K562 (cell line): ENCODE results near the gene MAP3K6. TPM values are rescaled to one million over a fixed set of nuclear protein-coding genes. Genes with fewer than 3 reads are reported as not detected.
A peak's percentile ranks its signal among the peaks of the same experiment; 100 is the strongest.

ENCODE experiments used
- ATAC-seq: fragments of 200-7000 bp; cut with Tn5 transposase; 3 replicates; pipeline ENCODE4 v1.9.1; 2020; ENCODE audit warnings: moderate library complexity
- BruUV-seq: library from RNA; stranded (reverse); fragments of 400-500 nt; replicated peaks from 2 replicates; lab custom pipeline; 2021; lab: Mats Ljungman, UMichigan
- CTCF ChIA-PET: fragments of 300-600 bp; formaldehyde crosslinking; extraction: SDS; loops from one replicate; lab custom pipeline; 2021; ENCODE audit warnings: low intra/inter-chr PET ratio; lab: Yijun Ruan, JAX
- POLR2A ChIA-PET: fragments of 300-600, 350-650 bp; sonication (Branson Sonifier 250); formaldehyde crosslinking; extraction: SDS; loops from one replicate; lab custom pipeline; 2021; ENCODE audit warnings: antibody characterized with exemption, inconsistent platforms; lab: Yijun Ruan, JAX
- DNase-seq, 4 experiments: peaks; one replicate each; pipeline versions ENCODE4 v3.0.0 to v3.0.0-alpha.2; 2011 to 2018; ENCODE audit warnings: low spot score in 3 of 4, mixed read lengths in 3 of 4; ENCODE audit errors: extremely low read depth in 1 of 4
- FAIRE-seq: peaks from 2 replicates; lab custom pipeline; 2011; peaks lifted over from hg19 to GRCh38; lab: Jason Lieb, UNC
- H2AFZ ChIP-seq: 2 replicates; pipeline ENCODE4 v1.6.0; 2011; ENCODE audit warnings: low read depth, low read length, control low read depth, inconsistent platforms
- H3K27ac ChIP-seq: fragments of 200-600 bp; 3 replicates; pipeline ENCODE4 v1.8.0; 2011; ENCODE audit warnings: low read depth, mild to moderate bottlenecking, control low read depth, inconsistent platforms, low read length, moderate library complexity, mixed read lengths; ENCODE audit errors: extremely low read depth
- H3K27me3 ChIP-seq, 2 experiments: fragments of 300-600 bp in 1 of 2; 2 replicates in 1 of 2; 3 replicates in 1 of 2; pipeline versions ENCODE4 v1.6.0 to v1.8.0; 2011; ENCODE audit warnings: inconsistent platforms in 2 of 2, low read length in 2 of 2, mild to moderate bottlenecking in 1 of 2, mixed read lengths in 1 of 2, moderate library complexity in 1 of 2; ENCODE audit not compliant: control insufficient read depth in 2 of 2, insufficient read depth in 2 of 2
- H3K36me3 ChIP-seq: fragments of 300-600 bp; 3 replicates; pipeline ENCODE4 v1.8.0; 2011; ENCODE audit warnings: mild to moderate bottlenecking, low read length, inconsistent platforms; ENCODE audit not compliant: control insufficient read depth, insufficient read depth
- H3K4me1 ChIP-seq, 2 experiments: fragments of 200-600 bp in 1 of 2; replicated peaks in 1 of 2; 2 replicates in 1 of 2; 3 replicates in 1 of 2; pipeline versions ENCODE4 v1.5.1 to v1.8.0; 2011; ENCODE audit warnings: inconsistent platforms in 2 of 2, low read length in 2 of 2, mild to moderate bottlenecking in 1 of 2, mixed read lengths in 1 of 2, moderate library complexity in 1 of 2; ENCODE audit not compliant: control insufficient read depth in 2 of 2, insufficient read depth in 2 of 2
- H3K4me2 ChIP-seq: 2 replicates; pipeline ENCODE4 v1.6.1; 2011; ENCODE audit warnings: low read length, control low read depth, inconsistent platforms, mixed read lengths; ENCODE audit not compliant: insufficient read depth
- H3K4me3 ChIP-seq: fragments of 200-600 bp; sonication (generic), shearing (Covaris generic); 2 replicates; pipeline ENCODE4 v1.5.1; 2016; ENCODE audit warnings: control low read depth, inconsistent platforms
- H3K79me2 ChIP-seq: fragments of 200-600 bp; 3 replicates; pipeline ENCODE4 v1.8.0; 2011; ENCODE audit warnings: low read length, inconsistent platforms; ENCODE audit not compliant: control insufficient read depth, insufficient read depth
- H3K9ac ChIP-seq, 2 experiments: 2 replicates each; pipeline versions ENCODE4 v1.6.0 to v1.6.1; 2011; ENCODE audit warnings: low read depth in 2 of 2, low read length in 2 of 2, control low read depth in 1 of 2, inconsistent platforms in 1 of 2, mild to moderate bottlenecking in 1 of 2, mixed read lengths in 1 of 2; ENCODE audit not compliant: insufficient read depth in 1 of 2
- H3K9me1 ChIP-seq: one replicate; pipeline ENCODE4 v1.6.0; 2011; ENCODE audit warnings: inconsistent platforms, mild to moderate bottlenecking, low read length, moderate library complexity; ENCODE audit not compliant: control insufficient read depth, insufficient read depth
- H3K9me3 ChIP-seq: replicated peaks from 2 replicates; pipeline ENCODE4 v1.5.1; 2011; ENCODE audit warnings: low read depth, low read length, inconsistent platforms; ENCODE audit not compliant: control insufficient read depth, insufficient read depth
- H4K20me1 ChIP-seq: replicated peaks from 2 replicates; pipeline ENCODE4 v1.6.1; 2011; ENCODE audit warnings: low read length, inconsistent platforms, mixed read lengths; ENCODE audit not compliant: control insufficient read depth, insufficient read depth
- CBFA2T2 ChIP-seq: fragments of 450-650 bp; conservative IDR thresholded peaks from 2 replicates; pipeline ENCODE4 v1.6.1; 2017; ENCODE audit warnings: mild to moderate bottlenecking
- CREB1 ChIP-seq, 2 experiments: sonication (generic) in 1 of 2; formaldehyde crosslinking in 1 of 2; IDR thresholded peaks; 2 replicates each; pipeline versions ENCODE4 v1.6.1 to v1.8.0; 2012 to 2022; ENCODE audit warnings: inconsistent platforms in 1 of 2, mild to moderate bottlenecking in 1 of 2, missing genetic modification reagents in 1 of 2, moderate library complexity in 1 of 2
- HMGN3 ChIP-seq: IDR thresholded peaks from 2 replicates; pipeline ENCODE4 v1.6.1; 2011; ENCODE audit warnings: borderline replicate concordance, low read depth, mild to moderate bottlenecking, mixed read lengths, low read length; ENCODE audit not compliant: insufficient read length; ENCODE audit errors: extremely low read depth
- LARP7 ChIP-seq: fragments of 450-650 bp; IDR thresholded peaks from 2 replicates; pipeline ENCODE4 v1.6.1; 2016
- MAZ ChIP-seq, 2 experiments: fragments of 450-650 bp in 1 of 2; sonication (generic) in 1 of 2; formaldehyde crosslinking; IDR thresholded peaks in 1 of 2; conservative IDR thresholded peaks in 1 of 2; 2 replicates each; pipeline versions ENCODE4 v1.4.0 to v1.5.0; 2020; ENCODE audit warnings: mild to moderate bottlenecking in 1 of 2, missing genetic modification reagents in 1 of 2
- NELFE ChIP-seq: IDR thresholded peaks from 2 replicates; pipeline ENCODE4 v1.6.1; 2011; ENCODE audit warnings: mild to moderate bottlenecking; ENCODE audit not compliant: insufficient read depth, insufficient read length
- POLR2AphosphoS2 ChIP-seq: IDR thresholded peaks from 2 replicates; pipeline ENCODE4 v1.6.1; 2012; ENCODE audit warnings: low read length, improper control_type of control experiment
- POLR2B ChIP-seq: fragments of 450-650 bp; IDR thresholded peaks from 2 replicates; pipeline ENCODE4 v1.6.1; 2018; ENCODE audit warnings: low read depth; ENCODE audit not compliant: partially characterized antibody
- POLR2G ChIP-seq: fragments of 200-400 bp; formaldehyde crosslinking; IDR thresholded peaks from 2 replicates; pipeline ENCODE4 v1.6.1; 2017; ENCODE audit warnings: low read depth, mild to moderate bottlenecking, antibody characterized with exemption, low read length, moderate library complexity
- SUPT5H ChIP-seq: fragments of 450-650 bp; IDR thresholded peaks from 2 replicates; pipeline ENCODE4 v1.6.1; 2016
- TRIM28 ChIP-seq: fragments of 450-650 bp; IDR thresholded peaks from 2 replicates; pipeline ENCODE4 v1.6.1; 2017
- ZC3H4 ChIP-seq: sonication (generic); formaldehyde crosslinking; IDR thresholded peaks from 2 replicates; pipeline ENCODE4 v1.9.0; 2021; ENCODE audit warnings: missing genetic modification reagents, borderline replicate concordance
- ZNF263 ChIP-seq: sonication (generic); formaldehyde crosslinking; IDR thresholded peaks from 2 replicates; pipeline ENCODE4 v1.8.0; 2022; ENCODE audit warnings: mild to moderate bottlenecking, missing genetic modification reagents, borderline replicate concordance
- WGBS: fragments of 100-300 bp; shearing (Covaris generic); methylation state at CpG from one replicate; pipeline ENCODE4 v1.1.6; 2016; ENCODE audit warnings: low coverage, mixed read lengths; ENCODE audit not compliant: insufficient coverage; ENCODE audit errors: missing lambda C conversion rate; 5-methylcytosine and 5-hydroxymethylcytosine counted together
- in situ Hi-C: fragments of 300-500 bp; cut with MboI; formaldehyde crosslinking; loops from 4 replicates; pipeline ENCODE4 v1.15.0; 2018; ENCODE audit warnings: inconsistent platforms, mixed read lengths
- intact Hi-C: fragments of 100-400 bp; cut with micrococcal nuclease; formaldehyde crosslinking; loops from 2 replicates; pipeline ENCODE4 v1.14.2; 2022
- polyA plus RNA-seq, 8 experiments: library from polyadenylated mRNA; depleted of rRNA in 4 of 8; stranded (reverse) in 5 of 8; unstranded in 3 of 8; fragments of >200 nt; fragmentation: Nextera tagmentation in 2 of 8; fragmentation: Illumina TruSeq in 1 of 8; extraction: Ambion mirVana in 2 of 8; extraction: Trizol in 1 of 8; gene quantifications; 2 replicates each; pipeline versions ENCODE4 v1.2.1 to v1.2.3, GENCODE V29; 2011 to 2014; ENCODE audit warnings: inconsistent platforms in 1 of 8, missing spikeins in 1 of 8
- total RNA-seq, 7 experiments: library from RNA; depleted of rRNA in 6 of 7; stranded (reverse); fragments of >200 nt in 6 of 7; fragmentation: Illumina TruSeq in 2 of 7; extraction: Trizol in 2 of 7; gene quantifications; 2 replicates each; pipeline versions ENCODE4 v1.2.1 to v1.2.3, GENCODE V29; 2011 to 2021; ENCODE audit warnings: low replicate concordance in 1 of 7
- TF ChIP-seq, protein P1 (sequence below): sonication (generic); formaldehyde crosslinking; IDR thresholded peaks from 2 replicates; pipeline ENCODE4 v1.8.1; 2023; ENCODE audit warnings: mild to moderate bottlenecking, missing genetic modification reagents
- TF ChIP-seq, protein P2 (sequence below): fragments of 250-450 bp; sonication (Bioruptor Pico); IDR thresholded peaks from 2 replicates; pipeline ENCODE4 v1.4.0; 2020; ENCODE audit warnings: mild to moderate bottlenecking, moderate library complexity
- TF ChIP-seq, protein P3 (sequence below): fragments of 450-650 bp; formaldehyde crosslinking; IDR thresholded peaks from 2 replicates; pipeline ENCODE4 v1.4.0; 2020; ENCODE audit warnings: mild to moderate bottlenecking, moderate library complexity

MAP3K6 gene
- total and polyA plus RNA-seq, 9 of the 15 experiments (the other 6 are each of a cell fraction or from before 2014, with no cell fraction given): 0.99 to 21.9 (median 7.0) TPM

DNA sequence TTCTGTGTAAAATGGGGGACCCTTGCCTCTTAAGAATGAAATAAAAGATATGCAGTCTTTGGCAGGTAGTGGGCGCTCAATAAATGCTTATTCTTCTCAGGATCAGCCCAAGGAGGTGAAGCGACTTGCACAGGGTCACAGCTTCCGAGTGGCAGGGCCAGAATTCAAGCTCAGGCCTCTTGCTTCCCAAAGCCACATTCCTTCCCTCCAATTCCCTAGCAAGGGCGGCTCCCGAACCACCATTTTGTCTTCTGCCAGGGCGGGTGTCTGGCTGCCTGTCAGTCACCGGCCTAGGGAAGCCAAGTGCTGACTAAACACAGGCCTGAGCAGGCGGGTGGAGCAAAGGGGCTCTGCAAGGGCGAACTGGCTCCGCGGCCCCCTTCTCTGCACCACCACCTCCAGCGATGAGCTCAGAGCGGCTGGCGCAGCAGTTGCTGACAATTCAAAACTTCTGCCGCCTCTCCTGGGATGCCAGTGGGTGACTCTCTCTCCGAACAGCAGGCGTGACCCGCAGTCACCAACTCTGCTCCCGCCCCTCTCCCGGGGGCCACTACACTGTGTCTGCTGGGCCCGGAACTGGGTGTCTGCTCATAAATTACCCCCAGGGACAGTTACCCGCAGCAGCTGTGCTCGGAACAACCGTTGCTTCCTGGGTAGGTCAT, 36.4 kb upstream of the MAP3K6 start (continued):
- TF ChIP-seq HMGN3 (peak; percentile 50), CBFA2T2 (no peak), TRIM28 (no peak)
- TF ChIP-seq, protein P1, sequence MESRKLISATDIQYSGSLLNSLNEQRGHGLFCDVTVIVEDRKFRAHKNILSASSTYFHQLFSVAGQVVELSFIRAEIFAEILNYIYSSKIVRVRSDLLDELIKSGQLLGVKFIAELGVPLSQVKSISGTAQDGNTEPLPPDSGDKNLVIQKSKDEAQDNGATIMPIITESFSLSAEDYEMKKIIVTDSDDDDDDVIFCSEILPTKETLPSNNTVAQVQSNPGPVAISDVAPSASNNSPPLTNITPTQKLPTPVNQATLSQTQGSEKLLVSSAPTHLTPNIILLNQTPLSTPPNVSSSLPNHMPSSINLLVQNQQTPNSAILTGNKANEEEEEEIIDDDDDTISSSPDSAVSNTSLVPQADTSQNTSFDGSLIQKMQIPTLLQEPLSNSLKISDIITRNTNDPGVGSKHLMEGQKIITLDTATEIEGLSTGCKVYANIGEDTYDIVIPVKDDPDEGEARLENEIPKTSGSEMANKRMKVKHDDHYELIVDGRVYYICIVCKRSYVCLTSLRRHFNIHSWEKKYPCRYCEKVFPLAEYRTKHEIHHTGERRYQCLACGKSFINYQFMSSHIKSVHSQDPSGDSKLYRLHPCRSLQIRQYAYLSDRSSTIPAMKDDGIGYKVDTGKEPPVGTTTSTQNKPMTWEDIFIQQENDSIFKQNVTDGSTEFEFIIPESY: peak; percentile 53

DNA sequence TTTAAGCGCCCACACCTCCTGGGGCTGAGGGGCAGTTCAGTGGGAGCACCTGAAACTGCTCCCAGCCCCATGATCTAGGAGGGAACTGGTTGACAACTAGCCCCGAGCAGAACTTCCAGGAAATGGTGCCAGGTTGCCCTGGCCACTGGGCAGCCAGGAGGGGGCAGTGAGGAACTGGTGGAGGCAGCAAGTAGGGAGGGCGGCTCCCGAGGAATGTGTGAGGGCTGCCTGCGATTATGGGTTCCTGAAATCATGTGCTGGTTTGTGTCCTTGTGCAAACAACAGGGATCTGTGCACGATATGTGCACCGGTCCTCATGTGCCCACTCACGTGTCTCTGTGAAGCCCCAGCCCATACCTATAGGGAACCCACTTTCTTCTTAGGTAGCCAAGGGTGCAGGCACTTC, 35.6 kb upstream of the MAP3K6 start:
- peaks cover 27% of the 10 kb centered on the region for H3K36me3 ChIP-seq
- in situ Hi-C loops: no loop called here
- CTCF ChIA-PET: interaction anchor here (0.7 to 2.7 kb wide), 3 partner anchors 203 to 260 kb away, joined by 4 to 20 read pairs (median 5); no protein-coding TSS in a partner anchor
- peak; percentile 44 for ATAC-seq
- H3K4me1 ChIP-seq: peaks cover 0 to 23% of the 10 kb centered on the region in 2 experiments; a peak in 3 of 5 replicates
- H3K9ac ChIP-seq: no peak overlapping the region
- no peak overlapping the region for H3K4me2 ChIP-seq
- no peaks in the 10 kb centered on the region for H3K9me1 ChIP-seq
- H2AFZ ChIP-seq: no peak overlapping the region
- intact Hi-C loops: loop anchor here (1.0 kb wide), 1 partner anchor 204 kb away; no protein-coding TSS in a partner anchor
- H3K79me2 ChIP-seq: no peaks in the 10 kb centered on the region
- no peaks in the 10 kb centered on the region for H3K27me3 ChIP-seq
- H3K27ac ChIP-seq: no peak overlapping the region
- DNase-seq: peak in 1 of 4 experiments; percentile 40
- FAIRE-seq: no peak
- 70% methylated on average over 8 of the region's 8 CpGs for WGBS
- no peaks in the 10 kb centered on the region for H4K20me1 ChIP-seq
- no TSS peak for BruUV-seq
- no peak overlapping the region for H3K4me3 ChIP-seq
- no peaks in the 10 kb centered on the region for H3K9me3 ChIP-seq
- POLR2A ChIA-PET: interaction anchor here (0.6 to 2.8 kb wide), 7 partner anchors 8 to 202 kb away, joined by 3 to 23 read pairs (median 3); partner anchors contain the start of genes AHDC1 and MAP3K6
- no peak for TF ChIP-seq MAZ (CRISPR knock-in tag; conservative IDR thresholded peaks at IDR 0.05 in 1 of 2, IDR thresholded peaks at IDR 0.05 in 1 of 2)
- no peak for TF ChIP-seq CREB1 (IDR thresholded peaks at IDR 0.05)
- TF ChIP-seq CREB1 (CRISPR knock-in tag; IDR thresholded peaks at IDR 0.05): no peak
- TF ChIP-seq ZNF263 (CRISPR knock-in tag): peak; percentile 45; the same call in 1 of the 2 replicates
- TF ChIP-seq, protein P2, sequence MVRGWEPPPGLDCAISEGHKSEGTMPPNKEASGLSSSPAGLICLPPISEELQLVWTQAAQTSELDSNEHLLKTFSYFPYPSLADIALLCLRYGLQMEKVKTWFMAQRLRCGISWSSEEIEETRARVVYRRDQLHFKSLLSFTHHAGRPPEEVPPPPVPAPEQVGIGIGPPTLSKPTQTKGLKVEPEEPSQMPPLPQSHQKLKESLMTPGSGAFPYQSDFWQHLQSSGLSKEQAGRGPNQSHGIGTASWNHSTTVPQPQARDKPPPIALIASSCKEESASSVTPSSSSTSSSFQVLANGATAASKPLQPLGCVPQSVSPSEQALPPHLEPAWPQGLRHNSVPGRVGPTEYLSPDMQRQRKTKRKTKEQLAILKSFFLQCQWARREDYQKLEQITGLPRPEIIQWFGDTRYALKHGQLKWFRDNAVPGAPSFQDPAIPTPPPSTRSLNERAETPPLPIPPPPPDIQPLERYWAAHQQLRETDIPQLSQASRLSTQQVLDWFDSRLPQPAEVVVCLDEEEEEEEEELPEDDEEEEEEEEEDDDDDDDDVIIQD: no peak
- TF ChIP-seq SUPT5H: peak; percentile 71
- TF ChIP-seq ZC3H4: no peak
- TF ChIP-seq POLR2B: peak; percentile 47
- no peak for TF ChIP-seq NELFE
- TF ChIP-seq LARP7: no peak
- TF ChIP-seq POLR2G: peak; percentile 69
- TF ChIP-seq, protein P3, sequence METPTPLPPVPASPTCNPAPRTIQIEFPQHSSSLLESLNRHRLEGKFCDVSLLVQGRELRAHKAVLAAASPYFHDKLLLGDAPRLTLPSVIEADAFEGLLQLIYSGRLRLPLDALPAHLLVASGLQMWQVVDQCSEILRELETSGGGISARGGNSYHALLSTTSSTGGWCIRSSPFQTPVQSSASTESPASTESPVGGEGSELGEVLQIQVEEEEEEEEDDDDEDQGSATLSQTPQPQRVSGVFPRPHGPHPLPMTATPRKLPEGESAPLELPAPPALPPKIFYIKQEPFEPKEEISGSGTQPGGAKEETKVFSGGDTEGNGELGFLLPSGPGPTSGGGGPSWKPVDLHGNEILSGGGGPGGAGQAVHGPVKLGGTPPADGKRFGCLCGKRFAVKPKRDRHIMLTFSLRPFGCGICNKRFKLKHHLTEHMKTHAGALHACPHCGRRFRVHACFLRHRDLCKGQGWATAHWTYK: 0 out of 2 replicates have a peak, but pooled peaks have one; percentile 9
- peak; percentile 61; the same call in 1 of the 2 replicates for TF ChIP-seq POLR2AphosphoS2
